ENCODE measurements around the gene RASA3. TPM values are rescaled to one million over a fixed set of nuclear protein-coding genes. Genes with fewer than 3 reads are reported as not detected.
A peak's percentile ranks its signal among the peaks of the same experiment; 100 is the strongest.

RASA3 gene
- total and polyA plus RNA-seq, 2 of the 8 experiments (the other 6 are each of a cell fraction or from before 2014, with no cell fraction given), result 7.5 to 21.9 TPM

DNA sequence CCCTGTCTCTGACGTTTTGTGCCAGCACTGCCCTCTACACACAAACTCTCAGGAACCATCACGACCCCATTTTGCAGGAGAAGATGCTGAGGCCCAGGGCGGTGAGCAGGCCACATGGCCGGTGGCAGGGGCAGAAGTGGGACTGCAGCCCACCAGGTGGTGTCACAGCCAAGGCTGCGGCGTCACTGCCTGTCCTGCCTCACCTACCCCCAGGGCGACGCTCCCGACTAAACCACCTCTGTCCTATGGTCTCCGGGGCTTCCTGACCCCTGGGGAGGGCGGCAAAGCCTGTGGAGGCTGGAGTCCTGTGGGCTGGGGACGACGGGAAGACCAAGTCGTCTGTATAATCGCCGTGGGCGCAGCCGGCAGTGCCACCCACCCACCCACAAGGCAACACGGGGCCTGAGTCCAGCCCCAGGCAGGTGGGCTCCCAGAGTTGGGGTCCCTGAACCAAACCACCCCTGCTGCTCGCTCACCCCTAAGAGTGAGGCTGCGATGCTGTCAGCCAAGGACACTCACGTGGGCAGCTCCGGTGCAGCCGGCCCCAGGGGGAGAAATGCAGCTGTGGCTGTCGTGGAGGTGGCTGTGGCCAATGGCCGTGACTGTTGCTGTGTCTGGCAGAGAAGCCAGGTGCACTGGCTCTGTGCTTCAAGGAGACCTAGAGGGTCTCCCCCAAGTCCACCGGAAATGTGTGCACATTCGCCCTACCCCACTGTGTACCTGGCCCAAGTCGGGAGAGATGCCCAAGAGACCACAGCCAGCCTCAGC, 29.7 kb downstream of the RASA3 start:
- no peaks in the 10 kb centered on the region for H3K23me2 ChIP-seq (ENCODE audit: low read depth, low read length)
- ChIA-PET POLR2A (ENCODE audit: partially characterized antibody) (no interaction called here), CTCF (ENCODE audit: partially characterized antibody) (interaction anchor here (0.7 to 1.2 kb wide), 2 partner anchors 11 to 134 kb away, joined by 3 read pairs; no protein-coding TSS in a partner anchor)
- H3K4ac ChIP-seq (replicated peaks; ENCODE audit: insufficient read length, low read depth, low read length), result no peak overlapping the region
- H3K79me1 ChIP-seq (ENCODE audit: low read depth, low read length), result 0 out of 2 replicates have a peak, but pooled peaks cover 2% of the 10 kb centered on the region
- H2AK5ac ChIP-seq (ENCODE audit: low read depth, low read length), result no peak overlapping the region
- no peak overlapping the region for H4K5ac ChIP-seq (ENCODE audit: insufficient read length, low read depth, low read length)
- H3K14ac ChIP-seq (ENCODE audit: insufficient read length), result no peak overlapping the region
- peaks cover 0 to 6% of the 10 kb centered on the region in 2 experiments; a peak in 1 of 4 replicates for H3K9me3 ChIP-seq (ENCODE audit: insufficient read depth in 2 of 2, low read depth in 1 of 2, low read length in 1 of 2)
- H4K20me1 ChIP-seq (replicated peaks in 1 of 2; ENCODE audit: control insufficient read depth in 1 of 2, insufficient read depth in 2 of 2, low read length in 2 of 2), result peaks cover 0 to 2% of the 10 kb centered on the region in 2 experiments
- H3K18ac ChIP-seq (ENCODE audit: extremely low read depth, low read length), result no peak overlapping the region
- no peak overlapping the region for H3K4me3 ChIP-seq (ENCODE audit: extremely low read depth in 1 of 4, insufficient read depth in 2 of 4, low read depth in 3 of 4, low read length in 4 of 4)
- no peak overlapping the region for H3K56ac ChIP-seq (replicated peaks; ENCODE audit: insufficient read length, low read depth, low read length)
- H3K4me2 ChIP-seq (ENCODE audit: insufficient read depth in 1 of 2, low read depth in 2 of 2, low read length in 2 of 2), result no peak overlapping the region
- H3K9ac ChIP-seq (replicated peaks in 1 of 4; ENCODE audit: extremely low read depth in 1 of 4, low read depth in 3 of 4, low read length in 3 of 4), result no peak overlapping the region
- peaks cover 0 to 20% of the 10 kb centered on the region in 2 experiments; a peak in 2 of 4 replicates for H3K79me2 ChIP-seq (ENCODE audit: control insufficient read depth in 1 of 2, insufficient read depth in 2 of 2, low read length in 2 of 2)
- no peak overlapping the region for H3K23ac ChIP-seq (ENCODE audit: insufficient read length)
- 85% methylated on average over 24 of the region's 29 CpGs; no CpG with 5 or more reads in 1 of the 2 experiments for WGBS, 2 experiments (ENCODE audit: extremely low coverage in 1 of 2, insufficient coverage in 1 of 2, insufficient read length in 1 of 2, insufficient replicate concordance in 2 of 2, low coverage in 1 of 2, low lambda C conversion rate in 2 of 2, missing lambda C conversion rate in 1 of 2)
- H3K27ac ChIP-seq (ENCODE audit: low read depth, low read length), result no peak overlapping the region; the same call in 1 of the 2 replicates
- H2BK20ac ChIP-seq (ENCODE audit: low read length), result no peak overlapping the region
- H2BK15ac ChIP-seq (ENCODE audit: low read length), result no peak overlapping the region
- peak overlapping the region; percentile 68; the same call in 1 of the 2 replicates for H2BK12ac ChIP-seq (ENCODE audit: low read depth, low read length)
- TF ChIP-seq GTF2F1 (IDR thresholded peaks at IDR 0.05; ENCODE audit: borderline replicate concordance, low read depth, low read length) (no peak), KDM1A (IDR thresholded peaks at IDR 0.05; ENCODE audit: borderline replicate concordance, low read length) (no peak), TBP (IDR thresholded peaks at IDR 0.05; ENCODE audit: low read depth, low read length) (no peak), SIX5 (IDR thresholded peaks at IDR 0.05; ENCODE audit: low read depth, low read length) (no peak), CEBPB (IDR thresholded peaks at IDR 0.05; ENCODE audit: low read depth, low read length) (no peak), TCF12 (IDR thresholded peaks at IDR 0.05; ENCODE audit: low read depth, low read length) (no peak)
- no peak for DNase-seq (ENCODE audit: low read depth in 1 of 2, low spot score in 2 of 2)
- H2BK5ac ChIP-seq (ENCODE audit: low read depth, low read length), result no peak overlapping the region; the same call in 1 of the 2 replicates
- H2AFZ ChIP-seq (ENCODE audit: low read length), result no peak overlapping the region
- no peak overlapping the region for H2BK120ac ChIP-seq (replicated peaks; ENCODE audit: low read depth, low read length)
- H3K27me3 ChIP-seq (replicated peaks in 1 of 4; ENCODE audit: control insufficient read depth in 3 of 4, extremely low read depth in 1 of 4, insufficient read depth in 3 of 4, low read length in 3 of 4), result no peaks in the 10 kb centered on the region
- H4K91ac ChIP-seq (replicated peaks; ENCODE audit: insufficient read length, low read length), result peak overlapping the region; percentile 65
- no peak for FAIRE-seq
- no peaks in the 10 kb centered on the region for H3K36me3 ChIP-seq (ENCODE audit: control insufficient read depth in 2 of 4, insufficient read depth in 4 of 4, low read length in 3 of 4)
- peaks cover 0 to 9% (median 3%) of the 10 kb centered on the region in 4 experiments; a peak in 4 of 7 replicates for H3K4me1 ChIP-seq (replicated peaks in 1 of 4; ENCODE audit: control insufficient read depth in 3 of 4, insufficient read depth in 4 of 4, low read length in 3 of 4)
- H4K8ac ChIP-seq (ENCODE audit: extremely low read depth, insufficient read depth, low read length), result peak overlapping the region; percentile 57; the same call in 1 of the 2 replicates
